Measurements from ENCODE around the gene AK8.

The AK8 gene

DNA sequence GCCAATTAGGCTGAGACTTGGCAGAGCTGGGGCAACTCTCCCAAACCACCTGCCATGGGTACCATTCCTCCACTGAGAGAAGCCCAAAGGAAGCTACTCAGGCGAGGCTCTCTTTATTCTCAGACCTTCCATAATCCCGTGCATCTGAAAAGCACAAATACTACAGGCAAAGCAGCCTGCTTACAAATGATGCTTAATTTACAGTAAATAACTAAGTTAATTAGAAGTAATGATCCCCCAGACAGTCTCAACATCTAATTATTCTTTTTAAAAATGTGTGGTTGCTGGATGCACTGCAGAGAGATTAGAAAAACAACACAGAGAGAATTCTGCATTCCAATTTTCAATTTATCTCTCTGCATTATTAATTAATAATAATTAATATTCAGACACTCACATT is 53.1 kb downstream of the AK8 start:
- Histone ChIP-seq H3K27ac (ENCODE audit: low read depth, low read length) (no peak overlapping the region), H3K27me3 (ENCODE audit: control insufficient read depth, insufficient read depth, low read length) (no peaks in the 10 kb centered on the region; the same call in 1 of the 2 replicates), H3K9ac (ENCODE audit: low read length) (no peak overlapping the region), H3K4me1 (ENCODE audit: control insufficient read depth, insufficient read depth, low read length) (no peaks in the 10 kb centered on the region), H3K36me3 (ENCODE audit: control insufficient read depth, insufficient read depth, low read length) (no peaks in the 10 kb centered on the region), H3K9me3 (ENCODE audit: control insufficient read depth, insufficient read depth, low read depth, low read length) (no peaks in the 10 kb centered on the region), H3K4me3 (ENCODE audit: low read depth, low read length) (no peak overlapping the region)

DNA sequence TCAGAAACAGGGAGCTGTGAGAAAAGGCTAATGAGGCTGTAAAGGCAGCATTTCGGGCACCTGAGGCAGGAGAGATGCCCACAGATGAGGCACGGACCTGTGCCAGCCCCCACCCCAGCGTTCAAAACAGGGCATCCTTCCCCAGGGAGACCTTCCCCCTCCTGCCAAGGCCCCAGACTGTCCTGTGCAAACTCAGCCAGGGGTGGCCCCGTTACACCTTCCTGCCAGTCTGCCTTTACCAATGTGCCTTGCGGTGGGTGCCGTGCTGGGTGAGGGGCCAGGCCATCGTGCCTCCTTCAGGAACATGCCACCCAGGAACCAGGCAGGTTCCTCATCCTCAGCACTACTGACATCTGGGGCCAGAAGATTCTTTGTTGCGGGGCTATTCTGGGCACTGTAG is 53.9 kb downstream of the AK8 start:
- no peaks in the 10 kb centered on the region; the same call in 1 of the 2 replicates for H3K27me3 ChIP-seq (ENCODE audit: control insufficient read depth, insufficient read depth, low read length)
- H3K9ac ChIP-seq (ENCODE audit: low read length), result no peak overlapping the region
- H3K4me3 ChIP-seq (ENCODE audit: low read depth, low read length), result no peak overlapping the region
- H3K36me3 ChIP-seq (ENCODE audit: control insufficient read depth, insufficient read depth, low read length), result no peaks in the 10 kb centered on the region
- no peak overlapping the region for H3K27ac ChIP-seq (ENCODE audit: low read depth, low read length)
- H3K4me1 ChIP-seq (ENCODE audit: control insufficient read depth, insufficient read depth, low read length), result no peaks in the 10 kb centered on the region
- no peaks in the 10 kb centered on the region for H3K9me3 ChIP-seq (ENCODE audit: control insufficient read depth, insufficient read depth, low read depth, low read length)

GRCh38 chr9:132823370-132824145 is 54.5 kb downstream of the AK8 start:
- no peaks in the 10 kb centered on the region for H3K4me1 ChIP-seq (ENCODE audit: control insufficient read depth, insufficient read depth, low read length)
- no peaks in the 10 kb centered on the region; the same call in 1 of the 2 replicates for H3K27me3 ChIP-seq (ENCODE audit: control insufficient read depth, insufficient read depth, low read length)
- H3K27ac ChIP-seq (ENCODE audit: low read depth, low read length), result no peak overlapping the region
- no peak overlapping the region for H3K4me3 ChIP-seq (ENCODE audit: low read depth, low read length)
- H3K36me3 ChIP-seq (ENCODE audit: control insufficient read depth, insufficient read depth, low read length), result no peaks in the 10 kb centered on the region
- no peak overlapping the region for H3K9ac ChIP-seq (ENCODE audit: low read length)
- H3K9me3 ChIP-seq (ENCODE audit: control insufficient read depth, insufficient read depth, low read depth, low read length), result no peaks in the 10 kb centered on the region

DNA sequence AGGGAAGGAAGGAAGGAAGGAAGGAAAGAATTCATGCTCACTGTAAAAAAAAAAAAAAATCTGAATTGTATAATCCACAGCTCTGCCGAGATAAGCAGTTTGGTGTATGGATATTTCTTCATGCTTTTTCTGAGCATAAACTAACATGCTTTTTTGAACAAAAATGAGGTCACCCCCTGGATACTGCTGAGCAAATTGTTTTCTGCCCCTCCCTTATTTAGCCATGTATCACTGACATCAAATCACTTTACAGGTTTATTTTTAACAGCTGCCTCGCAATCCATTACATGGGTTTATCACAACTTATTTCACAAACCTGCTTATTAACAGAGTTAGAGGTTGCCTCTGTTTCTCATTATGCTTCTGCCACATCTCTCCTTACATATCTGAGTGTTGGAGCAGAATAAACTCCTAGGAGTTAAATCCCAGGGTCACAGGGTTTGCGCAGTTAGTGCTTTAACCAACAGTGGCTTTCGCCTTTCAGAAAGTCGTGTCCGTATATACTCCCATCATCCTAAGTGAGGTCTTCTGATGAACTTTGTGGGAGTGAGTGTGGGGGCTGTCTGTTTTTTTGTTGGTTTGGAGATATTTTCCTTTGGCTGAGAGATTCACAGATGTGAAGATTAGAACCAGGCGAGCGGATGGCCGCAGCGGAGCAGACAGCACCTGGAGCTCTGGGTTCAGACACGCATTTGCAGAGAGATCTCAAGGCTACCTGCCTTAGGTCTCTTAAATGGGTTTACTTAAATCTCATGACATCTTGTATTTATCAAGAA is 57.7 kb downstream of the AK8 start:
- no peaks in the 10 kb centered on the region for H3K4me1 ChIP-seq (ENCODE audit: control insufficient read depth, insufficient read depth, low read length)
- H3K36me3 ChIP-seq (ENCODE audit: control insufficient read depth, insufficient read depth, low read length), result no peaks in the 10 kb centered on the region
- no peaks in the 10 kb centered on the region for H3K9me3 ChIP-seq (ENCODE audit: control insufficient read depth, insufficient read depth, low read depth, low read length)
- no peaks in the 10 kb centered on the region for H3K27me3 ChIP-seq (ENCODE audit: control insufficient read depth, insufficient read depth, low read length)
- no peak overlapping the region for H3K4me3 ChIP-seq (ENCODE audit: low read depth, low read length)
- H3K9ac ChIP-seq (ENCODE audit: low read length), result no peak overlapping the region
- no peak overlapping the region for H3K27ac ChIP-seq (ENCODE audit: low read depth, low read length)

DNA sequence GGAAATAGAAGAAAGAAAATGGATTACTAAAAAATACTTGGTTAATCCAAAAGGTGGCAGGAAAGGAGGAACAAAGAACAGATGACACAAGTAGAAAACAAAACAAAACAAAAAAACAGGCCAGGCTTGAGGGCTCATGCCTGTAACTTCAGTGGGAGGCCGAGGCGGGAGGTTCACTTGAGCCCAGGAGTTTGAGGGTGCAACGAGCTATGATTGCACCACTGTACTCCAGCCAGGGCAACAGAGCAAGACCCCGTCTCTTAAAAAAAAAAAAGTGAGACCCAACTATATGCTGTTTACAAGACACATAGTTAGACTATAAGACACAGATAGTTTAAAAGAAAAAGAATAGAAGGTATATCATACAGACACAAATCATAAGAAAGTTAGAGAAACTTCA is 59.5 kb downstream of the AK8 start:
- no peak overlapping the region for H3K4me3 ChIP-seq (ENCODE audit: low read depth, low read length)
- no peak overlapping the region for H3K27ac ChIP-seq (ENCODE audit: low read depth, low read length)
- H3K9me3 ChIP-seq (ENCODE audit: control insufficient read depth, insufficient read depth, low read depth, low read length), result no peaks in the 10 kb centered on the region
- no peaks in the 10 kb centered on the region for H3K4me1 ChIP-seq (ENCODE audit: control insufficient read depth, insufficient read depth, low read length)
- H3K9ac ChIP-seq (ENCODE audit: low read length), result no peak overlapping the region
- no peaks in the 10 kb centered on the region for H3K36me3 ChIP-seq (ENCODE audit: control insufficient read depth, insufficient read depth, low read length)
- H3K27me3 ChIP-seq (ENCODE audit: control insufficient read depth, insufficient read depth, low read length), result no peaks in the 10 kb centered on the region

DNA sequence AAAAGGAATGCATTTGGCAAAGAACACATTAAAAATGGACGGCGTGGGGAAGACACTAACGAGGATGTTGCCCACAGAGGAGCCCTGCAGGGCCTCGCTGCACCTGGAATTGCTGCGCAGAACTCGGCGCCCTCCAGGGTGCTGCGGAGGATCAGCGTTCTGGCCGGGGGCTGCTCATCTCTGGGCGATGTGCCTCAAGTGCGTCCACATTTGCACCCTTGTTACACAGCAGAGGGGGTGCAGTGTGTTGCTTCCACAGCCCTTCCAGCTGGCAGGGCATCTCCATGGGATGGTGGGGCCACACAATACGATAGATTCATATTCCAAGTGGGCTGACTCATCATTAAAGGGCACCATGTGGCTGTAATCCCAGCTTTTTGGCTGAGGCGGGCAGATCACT is 63.1 kb downstream of the AK8 start:
- H3K27me3 ChIP-seq (ENCODE audit: control insufficient read depth, insufficient read depth, low read length), result no peaks in the 10 kb centered on the region
- H3K9me3 ChIP-seq (ENCODE audit: control insufficient read depth, insufficient read depth, low read depth, low read length), result no peaks in the 10 kb centered on the region
- H3K27ac ChIP-seq (ENCODE audit: low read depth, low read length), result no peak overlapping the region
- no peaks in the 10 kb centered on the region for H3K36me3 ChIP-seq (ENCODE audit: control insufficient read depth, insufficient read depth, low read length)
- no peak overlapping the region for H3K9ac ChIP-seq (ENCODE audit: low read length)
- H3K4me1 ChIP-seq (ENCODE audit: control insufficient read depth, insufficient read depth, low read length), result no peaks in the 10 kb centered on the region
- H3K4me3 ChIP-seq (ENCODE audit: low read depth, low read length), result no peak overlapping the region

DNA sequence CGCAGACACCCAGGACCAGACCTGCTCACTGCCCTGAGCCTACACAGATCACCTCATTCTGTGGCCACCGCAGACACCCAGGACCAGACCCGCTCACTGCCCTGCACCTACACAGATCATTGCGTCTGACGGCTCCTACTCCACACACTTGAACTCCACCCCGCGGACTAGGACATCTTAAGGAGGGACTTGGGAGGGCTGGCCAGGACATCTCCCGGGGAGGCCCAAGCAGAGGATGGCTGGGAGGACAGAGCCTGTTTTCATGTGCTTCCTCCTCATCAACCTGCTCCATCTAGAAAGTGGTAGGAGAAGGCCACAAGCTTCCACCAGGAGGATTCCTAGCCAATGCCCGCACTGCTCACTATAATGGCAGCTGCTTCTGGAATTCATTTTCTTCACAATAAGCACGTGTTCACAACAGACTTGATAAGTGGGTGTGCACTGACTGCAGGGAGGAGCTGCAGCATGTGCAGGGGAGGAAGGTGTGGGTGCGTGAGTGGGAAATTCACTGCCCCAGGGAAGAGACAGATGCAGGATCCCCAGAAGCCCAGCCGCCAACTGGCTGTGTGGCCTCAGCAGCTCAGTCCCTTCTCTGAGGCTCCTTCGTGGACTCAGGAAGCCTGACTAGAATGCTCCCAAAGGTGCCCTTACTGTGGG is 64.8 kb downstream of the AK8 start:
- no peak overlapping the region for H3K4me3 ChIP-seq (ENCODE audit: low read depth, low read length)

DNA sequence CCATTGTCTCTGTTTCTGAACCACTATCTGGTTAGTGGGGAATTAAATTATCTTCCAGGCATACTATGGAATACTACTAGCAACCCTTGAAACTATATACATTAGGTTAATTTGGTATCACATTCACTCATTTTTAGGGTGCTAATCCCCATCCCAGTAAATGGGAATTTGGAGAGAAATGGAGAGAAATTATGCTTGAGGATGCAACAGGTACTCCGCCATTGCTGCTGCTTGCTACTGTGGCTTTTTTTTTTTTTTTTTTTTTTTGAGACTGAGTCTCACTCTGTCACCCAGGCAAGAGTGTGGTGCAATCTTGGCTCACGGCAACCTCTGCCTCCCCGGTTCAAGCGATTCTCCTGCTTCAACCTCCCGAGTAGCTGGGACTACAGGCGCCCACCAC is 66.1 kb downstream of the AK8 start:
- no peaks in the 10 kb centered on the region for H3K36me3 ChIP-seq (ENCODE audit: control insufficient read depth, insufficient read depth, low read length)
- no peak overlapping the region for H3K27ac ChIP-seq (ENCODE audit: low read depth, low read length)
- no peak overlapping the region for H3K9ac ChIP-seq (ENCODE audit: low read length)
- H3K9me3 ChIP-seq (ENCODE audit: control insufficient read depth, insufficient read depth, low read depth, low read length), result no peaks in the 10 kb centered on the region
- no peak overlapping the region for H3K4me3 ChIP-seq (ENCODE audit: low read depth, low read length)
- H3K27me3 ChIP-seq (ENCODE audit: control insufficient read depth, insufficient read depth, low read length), result no peaks in the 10 kb centered on the region
- H3K4me1 ChIP-seq (ENCODE audit: control insufficient read depth, insufficient read depth, low read length), result peaks cover 5% of the 10 kb centered on the region

More for the DNA sequence above, 64.8 kb downstream of the AK8 start:
- Histone ChIP-seq H3K36me3 (ENCODE audit: control insufficient read depth, insufficient read depth, low read length) (no peaks in the 10 kb centered on the region), H3K27ac (ENCODE audit: low read depth, low read length) (no peak overlapping the region), H3K9me3 (ENCODE audit: control insufficient read depth, insufficient read depth, low read depth, low read length) (no peaks in the 10 kb centered on the region), H3K27me3 (ENCODE audit: control insufficient read depth, insufficient read depth, low read length) (no peaks in the 10 kb centered on the region), H3K9ac (ENCODE audit: low read length) (no peak overlapping the region), H3K4me1 (ENCODE audit: control insufficient read depth, insufficient read depth, low read length) (no peaks in the 10 kb centered on the region)

GRCh38 chr9:132810314-132810713 is 67.8 kb downstream of the AK8 start:
- Histone ChIP-seq H3K36me3 (ENCODE audit: control insufficient read depth, insufficient read depth, low read length) (no peaks in the 10 kb centered on the region), H3K9ac (ENCODE audit: low read length) (no peak overlapping the region), H3K4me3 (ENCODE audit: low read depth, low read length) (no peak overlapping the region), H3K9me3 (ENCODE audit: control insufficient read depth, insufficient read depth, low read depth, low read length) (no peaks in the 10 kb centered on the region), H3K27me3 (ENCODE audit: control insufficient read depth, insufficient read depth, low read length) (no peaks in the 10 kb centered on the region), H3K27ac (ENCODE audit: low read depth, low read length) (no peak overlapping the region), H3K4me1 (ENCODE audit: control insufficient read depth, insufficient read depth, low read length) (peaks cover 15% of the 10 kb centered on the region)

DNA sequence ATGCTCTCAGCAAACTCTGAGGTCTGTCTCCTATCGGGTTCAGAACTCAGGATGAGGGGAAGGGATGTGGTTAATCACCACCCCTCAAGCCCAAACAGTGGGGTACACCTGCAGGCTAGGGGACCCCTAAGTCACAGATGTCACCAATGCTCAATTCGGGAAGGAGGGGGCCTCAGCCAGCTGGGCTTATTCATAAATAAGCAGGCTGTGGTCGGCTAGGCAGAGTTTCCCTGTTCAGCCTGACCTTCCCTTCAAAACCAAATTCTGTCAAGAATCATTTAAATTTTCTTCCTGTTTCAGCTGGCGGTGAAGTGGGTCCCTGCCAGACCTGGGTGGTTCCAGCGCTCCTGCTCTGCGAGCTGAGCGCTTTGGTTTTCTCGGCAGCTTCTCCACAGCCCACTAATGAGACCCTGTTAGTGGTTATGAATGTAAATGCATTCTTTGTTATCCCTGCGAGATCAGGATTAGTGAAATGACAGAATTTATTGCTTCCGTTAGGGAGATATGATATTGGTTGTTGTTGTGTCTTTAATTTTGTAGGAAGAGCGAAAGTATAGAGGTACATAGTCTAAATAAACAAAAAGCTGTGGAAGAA is 68.3 kb downstream of the AK8 start:
- Histone ChIP-seq H3K27me3 (ENCODE audit: control insufficient read depth, insufficient read depth, low read length) (no peaks in the 10 kb centered on the region), H3K4me1 (ENCODE audit: control insufficient read depth, insufficient read depth, low read length) (peaks cover 15% of the 10 kb centered on the region), H3K9me3 (ENCODE audit: control insufficient read depth, insufficient read depth, low read depth, low read length) (no peaks in the 10 kb centered on the region), H3K36me3 (ENCODE audit: control insufficient read depth, insufficient read depth, low read length) (no peaks in the 10 kb centered on the region), H3K27ac (ENCODE audit: low read depth, low read length) (no peak overlapping the region), H3K9ac (ENCODE audit: low read length) (no peak overlapping the region), H3K4me3 (ENCODE audit: low read depth, low read length) (no peak overlapping the region)

GRCh38 chr9:132808645-132809044 is 69.4 kb downstream of the AK8 start:
- no peaks in the 10 kb centered on the region for H3K9me3 ChIP-seq (ENCODE audit: control insufficient read depth, insufficient read depth, low read depth, low read length)
- no peak overlapping the region for H3K27ac ChIP-seq (ENCODE audit: low read depth, low read length)
- no peak overlapping the region for H3K9ac ChIP-seq (ENCODE audit: low read length)
- peaks cover 15% of the 10 kb centered on the region for H3K4me1 ChIP-seq (ENCODE audit: control insufficient read depth, insufficient read depth, low read length)
- no peaks in the 10 kb centered on the region for H3K27me3 ChIP-seq (ENCODE audit: control insufficient read depth, insufficient read depth, low read length)
- no peak overlapping the region for H3K4me3 ChIP-seq (ENCODE audit: low read depth, low read length)
- H3K36me3 ChIP-seq (ENCODE audit: control insufficient read depth, insufficient read depth, low read length), result no peaks in the 10 kb centered on the region
